T-helper 2 cell (primary cell): ENCODE results near the gene CACNA1H.
"Not testable (repeated sequence)": the region's sequence is repeated elsewhere in the genome, so short reads cannot be mapped to it uniquely, and the experiment has no call there.

Source experiments
- DNase-seq, 5 experiments: peaks; one replicate each; pipeline versions ENCODE4 v3.0.0 to v3.0.0-alpha.2; 2012 to 2022

The CACNA1H gene

GRCh38 chr16:1255276-1256122, 102.6 kb downstream of the CACNA1H start, which contains the start of gene TPSD1:
Gene TPSD1, plus strand, starts transcription at chr16:1256069. Its CDS starts 212 bp downstream, at chr16:1256281.
- DNase-seq: not testable (repeated sequence)

GRCh38 chr16:1256296-1256873, 103.5 kb downstream of the CACNA1H start:
- not testable (repeated sequence) for DNase-seq

- no peak for DNase-seq
These were observed 104.0 kb downstream of the CACNA1H start for GRCh38 chr16:1256874-1257322.

GRCh38 chr16:1257561-1258224, 104.8 kb downstream of the CACNA1H start:
- DNase-seq: no peak

GRCh38 chr16:1258225-1258600, 105.3 kb downstream of the CACNA1H start:
- peak in 1 of 5 experiments; percentile 13 for DNase-seq

- DNase-seq: no peak
These were observed 106.2 kb downstream of the CACNA1H start for GRCh38 chr16:1258906-1259759.

- no peak for DNase-seq
These were observed 106.8 kb downstream of the CACNA1H start for GRCh38 chr16:1259760-1260068.

- no peak for DNase-seq
These were observed 107.3 kb downstream of the CACNA1H start for GRCh38 chr16:1260101-1260680.

- DNase-seq: peak in 1 of 5 experiments; percentile 25
These were observed 108.4 kb downstream of the CACNA1H start for GRCh38 chr16:1261131-1261892.

GRCh38 chr16:1262210-1262845, 109.4 kb downstream of the CACNA1H start:
- no peak for DNase-seq

- DNase-seq: no peak
These were observed 109.9 kb downstream of the CACNA1H start for GRCh38 chr16:1262846-1263221.

- DNase-seq: no peak
These were observed 110.9 kb downstream of the CACNA1H start for GRCh38 chr16:1263591-1264344.

GRCh38 chr16:1264345-1265089, 111.6 kb downstream of the CACNA1H start:
- no peak for DNase-seq

- no peak for DNase-seq
These were observed 112.3 kb downstream of the CACNA1H start for GRCh38 chr16:1265090-1265630.

- no peak for DNase-seq
These were observed 112.9 kb downstream of the CACNA1H start for GRCh38 chr16:1265826-1266225.

GRCh38 chr16:1269418-1269817, 116.5 kb downstream of the CACNA1H start:
- not testable (repeated sequence) for DNase-seq

GRCh38 chr16:1271380-1271723, 118.4 kb downstream of the CACNA1H start:
- DNase-seq: no peak
